A673 (cell line): ENCODE results near the gene SHROOM3. TPM values are rescaled to one million over a fixed set of nuclear protein-coding genes. Genes with fewer than 3 reads are reported as not detected.

Experiments used
- BruUV-seq: library from RNA; stranded (reverse); fragments of 400-500 nt; replicated peaks from 2 replicates; lab custom pipeline; 2021; lab: Mats Ljungman, UMichigan
- CTCF ChIA-PET: fragments of 300-600 bp; sonication (Branson Sonifier 250); formaldehyde crosslinking; loops from one replicate; lab custom pipeline; 2022; ENCODE audit warnings: antibody characterized with exemption; lab: Charles Lee
- POLR2A ChIA-PET: fragments of 300-600 bp; sonication (Branson Sonifier 250); formaldehyde crosslinking; loops from one replicate; lab custom pipeline; 2022; ENCODE audit warnings: antibody characterized with exemption; ENCODE audit not compliant: low non-redundant PET; lab: Charles Lee
- DNase-seq: peaks from one replicate; pipeline ENCODE4 v3.0.0-alpha.2; 2015; ENCODE audit warnings: low spot score
- H3K27ac ChIP-seq: fragments of 200-600 bp; sonication (generic); 2 replicates; pipeline ENCODE4 v1.5.1; 2016; ENCODE audit warnings: mixed run types, low read depth, mild to moderate bottlenecking, mixed read lengths, antibody characterized with exemption, low read length; ENCODE audit not compliant: poor library complexity, severe bottlenecking
- H3K27me3 ChIP-seq: fragments of 200-600 bp; sonication (generic); replicated peaks from 2 replicates; pipeline ENCODE4 v1.6.1; 2017; ENCODE audit warnings: mixed run types, low read depth, mild to moderate bottlenecking, mixed read lengths, antibody characterized with exemption, low read length; ENCODE audit not compliant: insufficient read depth, poor library complexity
- H3K36me3 ChIP-seq: fragments of 200-600 bp; sonication (generic); 2 replicates; pipeline ENCODE4 v1.6.1; 2016; ENCODE audit warnings: mixed run types, mild to moderate bottlenecking, mixed read lengths, antibody characterized with exemption, low read length; ENCODE audit not compliant: insufficient read depth, poor library complexity, severe bottlenecking
- H3K4me1 ChIP-seq: fragments of 200-600 bp; sonication (generic); 2 replicates; pipeline ENCODE4 v1.6.1; 2017; ENCODE audit warnings: mixed run types, mild to moderate bottlenecking, mixed read lengths, antibody characterized with exemption, low read length; ENCODE audit not compliant: insufficient read depth, poor library complexity, severe bottlenecking
- H3K4me3 ChIP-seq: fragments of 200-600 bp; sonication (generic); 2 replicates; pipeline ENCODE4 v1.5.1; 2016; ENCODE audit warnings: low read depth, mixed run types, mild to moderate bottlenecking, mixed read lengths, low read length; ENCODE audit not compliant: poor library complexity, severe bottlenecking
- H3K9me3 ChIP-seq: fragments of 200-600 bp; sonication (generic); 2 replicates; pipeline ENCODE4 v1.6.1; 2016; ENCODE audit warnings: mixed run types, low read depth, mild to moderate bottlenecking, mixed read lengths, antibody characterized with exemption, low read length; ENCODE audit not compliant: poor library complexity, severe bottlenecking
- EZH2 ChIP-seq: fragments of 200-600 bp; sonication (generic); IDR thresholded peaks from 2 replicates; pipeline ENCODE4 v1.6.1; 2017; ENCODE audit warnings: borderline replicate concordance, low read depth, mild to moderate bottlenecking, mixed read lengths, antibody characterized with exemption, low read length; ENCODE audit not compliant: poor library complexity, severe bottlenecking
- intact Hi-C: fragments of 100-400 bp; cut with micrococcal nuclease; formaldehyde crosslinking; loops from one replicate; pipeline ENCODE4 v1.10.0; 2022; ENCODE audit not compliant: unreplicated experiment
- total RNA-seq: library from RNA; stranded (reverse); gene quantifications from 2 replicates; pipeline ENCODE4 v1.2.3, GENCODE V29; 2021
- TF ChIP-seq, protein P1 (sequence below): fragments of 300-800, 200-600 bp; sonication (generic); conservative IDR thresholded peaks from 2 replicates; pipeline ENCODE4 v1.5.1; 2017; ENCODE audit warnings: low read depth, mild to moderate bottlenecking, antibody characterized with exemption, low read length, moderate library complexity, mixed read lengths

The SHROOM3 gene
- total RNA-seq, 1 experiment from 2014 or later: 9.3 TPM

DNA sequence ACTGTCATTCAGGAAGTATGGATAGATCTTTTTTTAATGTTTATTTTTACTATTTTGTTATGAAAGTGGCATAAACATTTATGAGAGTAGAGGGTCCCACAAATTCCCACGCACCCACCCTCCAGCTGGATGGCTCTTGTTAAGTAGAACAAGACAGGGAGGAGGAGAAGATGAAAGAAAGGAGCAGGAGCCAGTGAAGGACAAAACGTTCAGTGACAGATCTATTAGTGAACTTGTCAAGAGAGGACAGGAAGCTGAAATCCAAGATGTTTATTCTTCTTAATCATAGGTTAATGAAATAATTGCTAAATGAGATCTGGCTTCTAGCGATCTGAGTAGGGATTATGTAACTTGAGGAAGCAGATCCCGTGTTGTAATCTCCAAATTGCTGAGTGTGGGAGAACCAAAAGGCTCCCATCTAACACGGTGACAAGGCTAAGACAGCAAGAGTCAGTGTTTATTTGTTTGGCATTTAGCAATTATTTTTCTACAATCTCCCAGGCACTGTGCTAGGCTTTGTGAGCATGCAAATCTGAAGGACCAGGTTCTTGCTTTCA is 162.5 kb downstream of the SHROOM3 start:
- peak; percentile 25 for DNase-seq
- TF ChIP-seq, protein P1, sequence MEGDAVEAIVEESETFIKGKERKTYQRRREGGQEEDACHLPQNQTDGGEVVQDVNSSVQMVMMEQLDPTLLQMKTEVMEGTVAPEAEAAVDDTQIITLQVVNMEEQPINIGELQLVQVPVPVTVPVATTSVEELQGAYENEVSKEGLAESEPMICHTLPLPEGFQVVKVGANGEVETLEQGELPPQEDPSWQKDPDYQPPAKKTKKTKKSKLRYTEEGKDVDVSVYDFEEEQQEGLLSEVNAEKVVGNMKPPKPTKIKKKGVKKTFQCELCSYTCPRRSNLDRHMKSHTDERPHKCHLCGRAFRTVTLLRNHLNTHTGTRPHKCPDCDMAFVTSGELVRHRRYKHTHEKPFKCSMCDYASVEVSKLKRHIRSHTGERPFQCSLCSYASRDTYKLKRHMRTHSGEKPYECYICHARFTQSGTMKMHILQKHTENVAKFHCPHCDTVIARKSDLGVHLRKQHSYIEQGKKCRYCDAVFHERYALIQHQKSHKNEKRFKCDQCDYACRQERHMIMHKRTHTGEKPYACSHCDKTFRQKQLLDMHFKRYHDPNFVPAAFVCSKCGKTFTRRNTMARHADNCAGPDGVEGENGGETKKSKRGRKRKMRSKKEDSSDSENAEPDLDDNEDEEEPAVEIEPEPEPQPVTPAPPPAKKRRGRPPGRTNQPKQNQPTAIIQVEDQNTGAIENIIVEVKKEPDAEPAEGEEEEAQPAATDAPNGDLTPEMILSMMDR: no peak
- no peak for TF ChIP-seq EZH2
- H3K4me3 ChIP-seq: no peak overlapping the region
- BruUV-seq: no TSS peak
- POLR2A ChIA-PET: no interaction called here
- intact Hi-C loops: no loop called here
- no peaks in the 10 kb centered on the region for H3K9me3 ChIP-seq
- H3K27me3 ChIP-seq: no peaks in the 10 kb centered on the region
- no peaks in the 10 kb centered on the region for H3K36me3 ChIP-seq
- H3K4me1 ChIP-seq: no peaks in the 10 kb centered on the region
- CTCF ChIA-PET: no interaction called here
- H3K27ac ChIP-seq: no peak overlapping the region

DNA sequence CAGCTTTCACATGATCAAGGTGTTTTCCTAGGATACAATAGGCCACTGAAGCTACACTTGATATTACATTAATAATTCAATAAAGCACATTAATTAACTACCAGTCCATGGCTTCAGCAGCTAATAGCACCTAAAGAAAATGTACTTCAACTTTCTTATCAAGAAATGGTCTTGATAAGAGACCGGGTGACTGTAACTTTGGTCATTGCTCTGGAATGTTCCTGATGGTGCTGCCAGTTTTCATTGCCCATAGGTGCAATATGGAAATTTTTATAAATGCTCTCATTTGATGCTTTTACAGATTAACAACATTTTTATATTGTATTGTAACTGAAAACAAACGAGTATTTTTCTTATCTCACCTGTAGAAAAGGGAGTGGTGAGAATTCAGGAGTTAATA is 165.4 kb downstream of the SHROOM3 start:
- TF ChIP-seq, protein P1: no peak
- TF ChIP-seq EZH2: no peak
- no peaks in the 10 kb centered on the region for H3K9me3 ChIP-seq
- no TSS peak for BruUV-seq
- no peaks in the 10 kb centered on the region for H3K27me3 ChIP-seq
- POLR2A ChIA-PET: no interaction called here
- H3K27ac ChIP-seq: no peak overlapping the region
- no peak overlapping the region for H3K4me3 ChIP-seq
- CTCF ChIA-PET: no interaction called here
- intact Hi-C loops: no loop called here
- no peaks in the 10 kb centered on the region for H3K4me1 ChIP-seq
- DNase-seq: no peak
- H3K36me3 ChIP-seq: no peaks in the 10 kb centered on the region

DNA sequence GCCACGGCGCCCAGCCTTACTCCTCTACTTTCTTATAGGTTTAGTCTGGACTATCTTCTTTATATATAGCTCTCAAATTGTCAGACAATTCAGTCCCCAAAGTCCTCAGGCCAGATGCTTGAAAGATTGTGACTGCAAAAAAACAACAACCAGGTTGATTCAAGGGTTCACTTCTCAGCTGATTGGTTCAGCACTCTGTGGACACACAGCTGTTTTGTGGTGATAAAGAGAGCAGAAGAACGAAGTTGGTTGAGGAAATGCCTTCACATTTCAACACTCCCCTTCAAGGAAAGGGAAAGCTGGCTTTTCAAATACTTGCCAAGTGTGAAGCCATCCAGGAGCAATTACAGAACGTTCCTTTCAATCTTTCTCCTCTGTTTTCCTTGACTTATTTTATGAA is 166.8 kb downstream of the SHROOM3 start:
- no TSS peak for BruUV-seq
- Histone ChIP-seq H3K27me3 (no peaks in the 10 kb centered on the region), H3K9me3 (no peaks in the 10 kb centered on the region), H3K36me3 (no peaks in the 10 kb centered on the region), H3K4me1 (peaks cover 3% of the 10 kb centered on the region), H3K27ac (no peak overlapping the region), H3K4me3 (no peak overlapping the region)
- no peak for TF ChIP-seq EZH2
- TF ChIP-seq, protein P1: no peak
- ChIA-PET POLR2A (no interaction called here), CTCF (no interaction called here)
- no peak for DNase-seq
- intact Hi-C loops: no loop called here
